ENCODE data around the gene NFE2L2. TPM values are rescaled to one million over a fixed set of nuclear protein-coding genes. Genes with fewer than 3 reads are reported as not detected.

The NFE2L2 gene
- total RNA-seq, 4 donors from 2014 or later: 62.0 to 115 (median 72.3) TPM

DNA sequence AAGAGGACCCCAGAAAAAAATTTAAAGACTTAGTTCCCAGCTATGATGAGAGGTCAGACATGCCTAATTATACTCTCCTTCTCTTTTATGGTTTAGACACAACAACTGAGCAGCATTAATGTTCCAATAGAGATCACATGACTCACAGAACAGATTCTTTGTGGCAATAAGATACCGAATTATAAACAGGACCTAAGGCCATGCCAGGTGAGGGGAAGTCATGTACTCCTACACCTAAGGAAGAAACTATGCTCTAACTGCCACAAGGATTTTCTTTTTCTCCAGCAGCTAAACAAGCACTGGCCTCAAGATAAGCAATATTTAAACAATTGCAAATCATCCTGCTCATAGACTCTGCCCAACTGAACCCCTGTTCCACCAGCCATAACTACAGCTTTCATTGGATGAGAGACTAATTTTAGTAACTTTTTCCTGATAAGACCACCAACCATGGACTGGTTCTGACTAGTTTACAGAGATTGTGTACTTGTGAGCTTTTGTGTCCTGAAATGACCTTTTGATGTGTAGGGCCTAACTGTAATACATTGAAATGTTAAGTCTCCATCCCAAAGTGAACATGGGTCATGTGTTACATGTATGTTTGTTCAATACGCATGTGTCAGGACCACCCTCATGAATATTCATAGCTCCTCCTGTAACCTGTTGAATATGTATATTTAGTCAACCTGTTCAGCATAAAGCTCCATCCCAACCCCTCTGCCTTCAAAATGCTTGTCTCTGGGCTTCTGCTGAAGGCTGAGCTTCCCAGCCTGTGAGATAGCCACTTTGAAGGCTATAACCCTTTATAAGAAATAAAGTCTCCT is 21.6 kb upstream of the NFE2L2 start:
- no peak for DNase-seq (ENCODE audit: extremely low spot score)
- 92% methylated on average over 2 of the region's 2 CpGs for WGBS

GRCh38 chr2:177284531-177284930 is 20.0 kb upstream of the NFE2L2 start:
- Histone ChIP-seq H3K36me3 (no peaks in the 10 kb centered on the region), H3K9me3 (no peaks in the 10 kb centered on the region), H3K27me3 (no peaks in the 10 kb centered on the region), H3K4me1 (peaks cover 11 to 24% (median 18%) of the 10 kb centered on the region in 4 donors), H3K4me3 (no peak overlapping the region), H3K27ac (replicated peaks in 1 of 4) (no peak overlapping the region)
- intact Hi-C loops (cut with DNase I): no loop called here
- no peak for DNase-seq (ENCODE audit: extremely low spot score)
- 92% methylated on average over 3 of the region's 3 CpGs for WGBS
- TF ChIP-seq POLR2AphosphoS5 (IDR thresholded peaks at IDR 0.05) (no peak), CTCF (IDR thresholded peaks at IDR 0.05) (no peak), EP300 (IDR thresholded peaks at IDR 0.05) (no peak), POLR2A (IDR thresholded peaks at IDR 0.05; ENCODE audit: low read depth) (no peak)

More for the DNA sequence above, 21.6 kb upstream of the NFE2L2 start:
- intact Hi-C loops (cut with DNase I): no loop called here
- Histone ChIP-seq H3K27me3 (no peaks in the 10 kb centered on the region), H3K36me3 (no peaks in the 10 kb centered on the region), H3K4me3 (no peak overlapping the region), H3K4me1 (peaks cover 10 to 24% (median 13%) of the 10 kb centered on the region in 4 donors), H3K27ac (replicated peaks in 1 of 4) (no peak overlapping the region), H3K9me3 (no peaks in the 10 kb centered on the region)
- TF ChIP-seq EP300 (IDR thresholded peaks at IDR 0.05) (no peak), POLR2A (IDR thresholded peaks at IDR 0.05; ENCODE audit: low read depth) (no peak), CTCF (IDR thresholded peaks at IDR 0.05) (no peak), POLR2AphosphoS5 (IDR thresholded peaks at IDR 0.05) (no peak)

GRCh38 chr2:177283906-177284305 is 19.4 kb upstream of the NFE2L2 start:
- DNase-seq (ENCODE audit: extremely low spot score): no peak
- H3K9me3 ChIP-seq: no peaks in the 10 kb centered on the region
- peaks cover 11 to 24% (median 20%) of the 10 kb centered on the region in 4 donors for H3K4me1 ChIP-seq
- no peaks in the 10 kb centered on the region for H3K27me3 ChIP-seq
- 72% methylated on average over 4 of the region's 4 CpGs for WGBS
- TF ChIP-seq EP300 (IDR thresholded peaks at IDR 0.05): no peak
- TF ChIP-seq POLR2AphosphoS5 (IDR thresholded peaks at IDR 0.05): no peak
- TF ChIP-seq POLR2A (IDR thresholded peaks at IDR 0.05; ENCODE audit: low read depth): no peak
- no peak for TF ChIP-seq CTCF (IDR thresholded peaks at IDR 0.05)
- no peak overlapping the region for H3K4me3 ChIP-seq
- H3K36me3 ChIP-seq: no peaks in the 10 kb centered on the region
- intact Hi-C loops (cut with DNase I): no loop called here
- H3K27ac ChIP-seq (replicated peaks in 1 of 4): no peak overlapping the region

DNA sequence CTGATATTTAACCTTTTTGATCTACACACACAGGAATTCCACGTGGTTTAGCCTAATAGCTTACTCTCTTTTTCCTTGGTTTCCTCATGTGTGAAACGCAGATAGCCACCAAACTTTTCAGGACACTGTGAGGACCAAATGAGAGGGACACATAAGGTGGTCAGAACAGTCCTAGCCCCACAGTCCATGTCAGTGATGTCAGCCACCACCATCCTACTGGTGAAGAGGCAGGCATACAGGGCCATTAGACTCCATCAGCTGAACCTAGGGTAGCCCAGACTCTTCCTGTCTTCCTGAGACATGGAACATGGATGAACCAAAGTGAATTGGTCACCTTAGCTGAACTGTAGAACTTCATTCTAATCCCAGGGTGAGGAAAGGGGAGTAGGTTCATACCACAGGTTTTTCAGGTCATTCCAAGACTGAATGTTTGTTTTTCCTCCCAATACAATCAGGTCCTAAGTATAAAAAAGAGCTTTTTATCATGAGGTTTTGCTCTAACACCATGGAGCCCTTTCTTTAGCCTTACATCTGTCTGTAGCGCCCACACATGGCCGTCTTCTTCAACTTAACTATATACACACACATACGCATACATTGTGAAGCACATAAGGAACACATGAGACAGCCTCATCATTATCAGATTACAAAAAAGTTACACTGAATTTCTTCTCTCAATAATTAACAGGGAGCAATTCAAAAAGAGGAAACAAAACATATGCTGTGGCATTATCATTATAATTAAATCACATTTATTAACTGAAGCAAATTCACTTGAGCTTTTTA is 18.5 kb upstream of the NFE2L2 start:
- Histone ChIP-seq H3K9me3 (no peaks in the 10 kb centered on the region), H3K4me3 (no peak overlapping the region), H3K4me1 (peaks cover 11 to 24% (median 20%) of the 10 kb centered on the region in 4 donors), H3K27me3 (no peaks in the 10 kb centered on the region), H3K27ac (replicated peaks in 1 of 4) (peak overlapping the region; percentile 1 to 24 (median 1)), H3K36me3 (no peaks in the 10 kb centered on the region)
- intact Hi-C loops (cut with DNase I): no loop called here
- DNase-seq (ENCODE audit: extremely low spot score): no peak
- 92% methylated on average over 5 of the region's 5 CpGs for WGBS
- TF ChIP-seq EP300 (IDR thresholded peaks at IDR 0.05) (no peak), POLR2AphosphoS5 (IDR thresholded peaks at IDR 0.05) (no peak), POLR2A (IDR thresholded peaks at IDR 0.05; ENCODE audit: low read depth) (no peak), CTCF (IDR thresholded peaks at IDR 0.05) (no peak)

Measured in esophagus muscularis mucosa (tissue), 4 donors.